KOPT-K1 (cell line): ENCODE measurements around the gene DENND1B.

Source experiments
- H3K27ac ChIP-seq: fragments of 200-600 bp; sonication (generic); 2 replicates; pipeline ENCODE4 v1.5.1; 2016; ENCODE audit warnings: antibody characterized with exemption, mild to moderate bottlenecking, low read depth, low read length; ENCODE audit not compliant: poor library complexity, severe bottlenecking
- H3K36me3 ChIP-seq: fragments of 200-600 bp; sonication (generic); 2 replicates; pipeline ENCODE4 v1.5.1; 2017; ENCODE audit warnings: antibody characterized with exemption, mild to moderate bottlenecking, low read length, moderate library complexity; ENCODE audit not compliant: insufficient read depth
- H3K9me3 ChIP-seq: fragments of 200-600 bp; sonication (generic); 2 replicates; pipeline ENCODE4 v1.5.1; 2017; ENCODE audit warnings: antibody characterized with exemption, low read length, mild to moderate bottlenecking; ENCODE audit not compliant: insufficient read depth, poor library complexity, severe bottlenecking

The DENND1B gene

GRCh38 chr1:197567442-197567841 lies 207.8 kb downstream of the DENND1B start:
- Histone ChIP-seq H3K9me3 (peaks cover 28% of the 10 kb centered on the region), H3K36me3 (peaks cover 54% of the 10 kb centered on the region; the same call in 1 of the 2 replicates), H3K27ac (no peak overlapping the region)

- peaks cover 37% of the 10 kb centered on the region for H3K36me3 ChIP-seq
- H3K27ac ChIP-seq, result no peak overlapping the region
- H3K9me3 ChIP-seq, result no peaks in the 10 kb centered on the region
Measured at GRCh38 chr1:197561041-197561440, 214.2 kb downstream of the DENND1B start.

GRCh38 chr1:197559655-197560054 lies 215.6 kb downstream of the DENND1B start:
- H3K9me3 ChIP-seq, result no peaks in the 10 kb centered on the region

GRCh38 chr1:197559244-197559643 lies 216.0 kb downstream of the DENND1B start:
- Histone ChIP-seq H3K27ac (no peak overlapping the region), H3K9me3 (no peaks in the 10 kb centered on the region), H3K36me3 (peaks cover 37% of the 10 kb centered on the region)

More at GRCh38 chr1:197559655-197560054, 215.6 kb downstream of the DENND1B start:
- H3K36me3 ChIP-seq, result peaks cover 37% of the 10 kb centered on the region
- no peak overlapping the region for H3K27ac ChIP-seq

- Histone ChIP-seq H3K27ac (no peak overlapping the region), H3K36me3 (peaks cover 24% of the 10 kb centered on the region), H3K9me3 (no peaks in the 10 kb centered on the region)
Measured at GRCh38 chr1:197557302-197557701, 218.0 kb downstream of the DENND1B start.

GRCh38 chr1:197553281-197553680 lies 222.0 kb downstream of the DENND1B start:
- no peaks in the 10 kb centered on the region for H3K9me3 ChIP-seq
- H3K36me3 ChIP-seq, result peaks cover 14% of the 10 kb centered on the region
- H3K27ac ChIP-seq, result no peak overlapping the region

- Histone ChIP-seq H3K27ac (no peak overlapping the region), H3K9me3 (no peaks in the 10 kb centered on the region), H3K36me3 (peaks cover 32% of the 10 kb centered on the region)
Measured at GRCh38 chr1:197546989-197547388, 228.3 kb downstream of the DENND1B start.

- H3K27ac ChIP-seq, result no peak overlapping the region
Measured at GRCh38 chr1:197544553-197544952, 230.7 kb downstream of the DENND1B start.

GRCh38 chr1:197544130-197544529 lies 231.2 kb downstream of the DENND1B start:
- Histone ChIP-seq H3K36me3 (peaks cover 32% of the 10 kb centered on the region; the same call in 1 of the 2 replicates), H3K9me3 (no peaks in the 10 kb centered on the region), H3K27ac (no peak overlapping the region)

More at GRCh38 chr1:197544553-197544952, 230.7 kb downstream of the DENND1B start:
- peaks cover 28% of the 10 kb centered on the region; the same call in 1 of the 2 replicates for H3K36me3 ChIP-seq
- H3K9me3 ChIP-seq, result no peaks in the 10 kb centered on the region

GRCh38 chr1:197541411-197541810 lies 233.9 kb downstream of the DENND1B start:
- Histone ChIP-seq H3K36me3 (peaks cover 39% of the 10 kb centered on the region), H3K9me3 (no peaks in the 10 kb centered on the region), H3K27ac (no peak overlapping the region)

- H3K27ac ChIP-seq, result no peak overlapping the region
- H3K9me3 ChIP-seq, result no peaks in the 10 kb centered on the region
- H3K36me3 ChIP-seq, result no peaks in the 10 kb centered on the region
Measured at GRCh38 chr1:197526736-197527371, 248.4 kb downstream of the DENND1B start.

GRCh38 chr1:197521118-197521739 lies 254.1 kb downstream of the DENND1B start:
- H3K36me3 ChIP-seq, result no peaks in the 10 kb centered on the region; the same call in 1 of the 2 replicates
- H3K9me3 ChIP-seq, result no peaks in the 10 kb centered on the region
- H3K27ac ChIP-seq, result no peak overlapping the region

- H3K36me3 ChIP-seq, result no peaks in the 10 kb centered on the region; the same call in 1 of the 2 replicates
- H3K27ac ChIP-seq, result no peak overlapping the region
- H3K9me3 ChIP-seq, result no peaks in the 10 kb centered on the region
Measured at GRCh38 chr1:197519741-197520334, 255.4 kb downstream of the DENND1B start.

GRCh38 chr1:197515421-197515820 lies 259.9 kb downstream of the DENND1B start:
- no peak overlapping the region for H3K27ac ChIP-seq
- peaks cover 22% of the 10 kb centered on the region for H3K36me3 ChIP-seq
- H3K9me3 ChIP-seq, result no peaks in the 10 kb centered on the region

- no peaks in the 10 kb centered on the region for H3K9me3 ChIP-seq
- peaks cover 36% of the 10 kb centered on the region for H3K36me3 ChIP-seq
Measured at GRCh38 chr1:197510691-197511378, 264.4 kb downstream of the DENND1B start.

More at GRCh38 chr1:197510691-197511378, 264.4 kb downstream of the DENND1B start:
- H3K27ac ChIP-seq, result no peak overlapping the region
